Activated CD4-positive, alpha-beta memory T cell treated with anti-CD3 and anti-CD28 coated beads, Interleukin-2, amount 10 ng/mL, durations not matched to agents 7 days and 5 days (primary cell): Measurements from ENCODE around the gene ERG. TPM values are rescaled to one million over a fixed set of nuclear protein-coding genes. Genes with fewer than 3 reads are reported as not detected.

ENCODE experiments used
- CTCF ChIA-PET: fragments of 350-600 bp; sonication (Branson Sonifier 250); formaldehyde crosslinking; loops from one replicate; lab custom pipeline; 2021; ENCODE audit warnings: antibody characterized with exemption, inconsistent platforms; lab: Charles Lee
- POLR2A ChIA-PET: fragments of 350-600 bp; sonication (Branson Sonifier 250); formaldehyde crosslinking; loops from one replicate; lab custom pipeline; 2021; ENCODE audit warnings: antibody characterized with exemption; lab: Charles Lee
- DNase-seq: peaks from one replicate; pipeline ENCODE4 v3.0.0-alpha.2; 2020
- H3K27ac Mint-ChIP-seq: one replicate; pipeline ENCODE4 v1.8.0; 2021; ENCODE audit warnings: mild to moderate bottlenecking, mixed read lengths
- H3K27me3 Mint-ChIP-seq: one replicate; pipeline ENCODE4 v1.8.0; 2021; ENCODE audit warnings: mixed read lengths
- H3K36me3 Mint-ChIP-seq: one replicate; pipeline ENCODE4 v1.8.0; 2021; ENCODE audit warnings: low read depth, mixed read lengths
- H3K4me1 Mint-ChIP-seq: one replicate; pipeline ENCODE4 v1.8.0; 2021; ENCODE audit warnings: mixed read lengths
- H3K4me3 Mint-ChIP-seq: one replicate; pipeline ENCODE4 v1.8.0; 2021; ENCODE audit warnings: mild to moderate bottlenecking, mixed read lengths
- H3K9me3 Mint-ChIP-seq: one replicate; pipeline ENCODE4 v1.8.0; 2021; ENCODE audit warnings: mixed read lengths
- total RNA-seq, 2 experiments: library from RNA; stranded (reverse); gene quantifications; one replicate each; pipeline ENCODE4 v1.2.3, GENCODE V29; 2021

Gene ERG
- total RNA-seq, 2 experiments from 2014 or later = not detected

DNA sequence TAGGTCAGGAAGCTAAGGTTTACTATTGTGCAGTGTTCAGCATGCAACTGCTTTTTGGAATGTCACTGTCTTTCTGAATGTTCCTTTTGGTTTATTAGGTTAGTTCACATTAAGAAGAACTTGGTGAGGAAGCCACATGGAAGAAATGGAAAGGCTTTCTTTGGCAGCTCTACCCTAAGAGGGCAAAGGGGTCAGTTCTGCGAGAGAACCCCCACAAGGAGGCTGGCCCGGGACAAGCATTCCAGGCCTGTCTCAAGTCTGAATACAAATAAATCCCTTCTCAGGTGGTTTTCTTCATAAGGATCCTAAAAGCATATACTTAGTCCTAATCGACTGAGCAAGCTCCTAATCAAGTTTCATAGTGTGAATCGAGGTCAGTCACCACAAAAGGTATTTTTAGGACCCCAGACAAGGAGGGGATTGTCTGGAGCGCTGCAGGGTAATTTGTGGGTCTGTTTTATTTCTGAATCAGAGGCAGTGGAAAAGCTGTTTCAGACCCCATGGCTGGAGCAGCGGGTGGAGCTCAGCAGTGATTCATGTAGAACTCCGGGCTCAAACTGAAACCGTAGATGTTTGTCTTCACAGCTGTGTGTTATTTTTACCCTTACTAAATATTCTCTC, 63.3 kb downstream of the ERG start:
- ChIA-PET CTCF (no interaction called here), POLR2A (no interaction called here)
- no peaks in the 10 kb centered on the region for H3K27me3 Mint-ChIP-seq
- H3K9me3 Mint-ChIP-seq = no peaks in the 10 kb centered on the region
- no peaks in the 10 kb centered on the region for H3K36me3 Mint-ChIP-seq
- H3K27ac Mint-ChIP-seq = no peak overlapping the region
- no peaks in the 10 kb centered on the region for H3K4me1 Mint-ChIP-seq
- no peak for DNase-seq
- no peak overlapping the region for H3K4me3 Mint-ChIP-seq

DNA sequence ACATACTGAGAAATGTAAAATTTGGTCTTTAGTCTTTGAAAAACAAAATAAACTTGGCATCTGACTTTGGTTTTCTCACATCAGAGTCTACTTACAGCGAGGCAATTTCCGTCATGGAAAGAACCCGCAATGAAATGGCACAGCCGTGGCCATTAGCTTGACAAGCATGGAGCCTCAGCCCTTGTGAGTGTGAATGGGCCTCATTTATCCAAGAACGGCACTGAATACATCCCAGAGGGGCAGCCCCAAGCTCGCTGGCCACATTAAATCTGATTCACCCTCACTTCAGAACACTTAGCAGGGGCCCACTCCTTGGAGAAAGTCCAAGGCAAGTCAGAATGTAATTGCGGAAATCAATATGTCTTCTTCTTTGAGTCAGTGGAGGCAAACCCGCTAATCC, 64.8 kb downstream of the ERG start:
- DNase-seq = no peak
- POLR2A ChIA-PET = no interaction called here
- H3K27me3 Mint-ChIP-seq = no peaks in the 10 kb centered on the region
- CTCF ChIA-PET = no interaction called here
- H3K4me1 Mint-ChIP-seq = no peaks in the 10 kb centered on the region
- no peak overlapping the region for H3K4me3 Mint-ChIP-seq
- H3K9me3 Mint-ChIP-seq = no peaks in the 10 kb centered on the region
- no peak overlapping the region for H3K27ac Mint-ChIP-seq
- no peaks in the 10 kb centered on the region for H3K36me3 Mint-ChIP-seq

DNA sequence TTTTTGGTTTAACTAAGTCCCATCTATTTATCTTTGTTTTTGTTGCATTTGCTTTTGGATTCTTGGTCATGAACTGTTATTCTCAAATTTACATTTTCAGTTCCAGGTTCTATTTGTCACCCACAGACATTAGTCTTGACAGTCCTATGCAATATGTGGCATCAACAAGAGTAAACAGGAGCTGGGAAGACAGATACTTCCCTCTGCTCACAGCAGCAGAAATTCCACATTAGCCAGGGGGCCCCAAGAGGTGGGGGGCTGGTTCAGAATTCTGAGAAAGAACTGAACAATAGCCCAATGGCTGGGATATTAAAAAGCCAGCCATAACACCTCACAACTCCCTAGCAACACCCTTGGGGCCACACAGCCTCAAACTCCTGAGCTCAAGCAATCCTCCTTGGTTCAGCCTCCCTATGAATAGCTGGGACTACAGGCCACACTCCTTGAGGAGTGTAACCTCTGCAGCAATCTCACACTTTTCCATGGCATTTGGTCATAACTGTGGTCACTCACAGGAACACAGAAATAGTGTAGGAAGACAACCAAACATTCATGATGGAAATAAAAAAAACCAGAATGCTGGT, 67.8 kb downstream of the ERG start:
- ChIA-PET CTCF (no interaction called here), POLR2A (no interaction called here)
- H3K9me3 Mint-ChIP-seq = no peaks in the 10 kb centered on the region
- no peaks in the 10 kb centered on the region for H3K4me1 Mint-ChIP-seq
- H3K27ac Mint-ChIP-seq = no peak overlapping the region
- no peaks in the 10 kb centered on the region for H3K27me3 Mint-ChIP-seq
- no peak for DNase-seq
- no peaks in the 10 kb centered on the region for H3K36me3 Mint-ChIP-seq
- no peak overlapping the region for H3K4me3 Mint-ChIP-seq

DNA sequence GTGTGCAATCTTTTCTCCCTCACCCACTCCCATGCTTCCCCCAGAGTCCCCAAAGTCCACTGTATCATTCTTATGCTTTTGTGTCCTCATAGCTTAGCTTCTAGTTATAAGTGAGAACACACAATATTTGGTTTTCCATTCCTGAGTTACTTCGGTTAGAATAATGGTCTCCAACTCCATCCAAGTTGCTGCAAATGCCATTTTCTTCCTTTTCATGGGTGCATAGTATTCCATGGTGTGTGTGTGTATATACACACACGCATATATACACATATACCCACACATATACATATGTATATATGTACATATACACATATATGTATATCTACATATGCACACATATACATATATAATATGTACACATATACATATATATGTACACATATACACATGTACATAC, 69.3 kb downstream of the ERG start:
- H3K27ac Mint-ChIP-seq = no peak overlapping the region
- no peaks in the 10 kb centered on the region for H3K9me3 Mint-ChIP-seq
- no peaks in the 10 kb centered on the region for H3K36me3 Mint-ChIP-seq

DNA sequence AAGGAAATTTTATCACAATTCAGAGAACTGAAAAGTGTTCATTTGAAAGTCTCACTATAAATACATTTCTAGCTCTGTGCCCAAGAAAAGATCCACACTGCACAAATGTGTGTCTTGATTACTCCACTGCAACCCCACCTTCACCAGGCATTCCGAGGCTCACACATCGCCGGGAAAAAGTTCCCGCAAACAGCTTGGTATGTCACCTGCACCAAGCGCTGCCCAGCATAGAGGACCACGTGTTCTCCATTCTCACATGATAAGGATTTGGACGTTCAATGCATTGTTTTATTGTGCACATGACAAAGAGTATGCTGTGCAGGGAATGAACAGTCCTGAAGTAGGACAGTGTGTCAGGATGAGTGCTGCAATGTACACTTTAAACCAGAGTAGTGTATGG, 70.1 kb downstream of the ERG start:
- POLR2A ChIA-PET = no interaction called here
- no peak overlapping the region for H3K4me3 Mint-ChIP-seq
- no peak overlapping the region for H3K27ac Mint-ChIP-seq
- H3K4me1 Mint-ChIP-seq = no peaks in the 10 kb centered on the region
- no peaks in the 10 kb centered on the region for H3K9me3 Mint-ChIP-seq
- CTCF ChIA-PET = no interaction called here
- H3K27me3 Mint-ChIP-seq = no peaks in the 10 kb centered on the region
- no peak for DNase-seq
- H3K36me3 Mint-ChIP-seq = no peaks in the 10 kb centered on the region

More for the DNA sequence above, 69.3 kb downstream of the ERG start:
- H3K4me1 Mint-ChIP-seq = no peaks in the 10 kb centered on the region
- DNase-seq = no peak
- CTCF ChIA-PET = no interaction called here
- POLR2A ChIA-PET = no interaction called here
- H3K27me3 Mint-ChIP-seq = no peaks in the 10 kb centered on the region
- no peak overlapping the region for H3K4me3 Mint-ChIP-seq

DNA sequence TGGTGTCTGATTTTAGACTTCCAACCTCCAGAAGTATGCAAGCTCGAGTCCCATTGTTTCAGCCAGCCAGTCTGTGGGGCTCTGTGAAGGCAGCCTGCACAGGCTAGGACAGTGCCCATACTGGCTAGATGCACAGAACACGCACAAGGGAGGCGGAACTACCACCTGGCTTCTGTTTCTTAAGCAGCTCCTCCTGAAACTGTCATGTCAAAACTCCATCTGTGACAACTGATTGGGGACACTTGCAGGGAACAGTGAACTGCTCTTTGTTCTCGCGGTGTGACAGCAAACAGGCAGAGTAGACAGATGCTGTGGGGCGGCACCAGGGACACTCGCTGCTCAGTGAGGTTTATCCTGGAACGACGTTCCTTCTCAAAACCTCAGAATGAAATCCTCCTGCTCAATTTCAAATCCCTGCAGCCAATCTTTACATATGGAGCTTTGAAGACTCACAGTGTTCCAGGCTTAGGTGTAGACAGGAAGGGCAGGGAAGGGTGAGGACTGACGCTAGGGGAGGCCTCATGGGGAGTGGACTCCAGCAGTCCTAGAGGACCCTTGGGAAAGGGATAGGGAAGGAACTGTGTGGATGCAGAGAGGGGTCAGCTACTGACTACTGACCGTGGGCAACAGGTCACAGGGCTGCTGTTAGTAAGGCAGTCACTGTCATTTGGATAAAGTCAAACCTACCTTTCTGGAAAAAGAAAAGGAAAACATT, 73.8 kb downstream of the ERG start:
- H3K27ac Mint-ChIP-seq = no peak overlapping the region
- no peak overlapping the region for H3K4me3 Mint-ChIP-seq
- ChIA-PET CTCF (no interaction called here), POLR2A (no interaction called here)
- no peaks in the 10 kb centered on the region for H3K9me3 Mint-ChIP-seq
- no peak for DNase-seq
- H3K36me3 Mint-ChIP-seq = no peaks in the 10 kb centered on the region
- H3K27me3 Mint-ChIP-seq = no peaks in the 10 kb centered on the region
- no peaks in the 10 kb centered on the region for H3K4me1 Mint-ChIP-seq

DNA sequence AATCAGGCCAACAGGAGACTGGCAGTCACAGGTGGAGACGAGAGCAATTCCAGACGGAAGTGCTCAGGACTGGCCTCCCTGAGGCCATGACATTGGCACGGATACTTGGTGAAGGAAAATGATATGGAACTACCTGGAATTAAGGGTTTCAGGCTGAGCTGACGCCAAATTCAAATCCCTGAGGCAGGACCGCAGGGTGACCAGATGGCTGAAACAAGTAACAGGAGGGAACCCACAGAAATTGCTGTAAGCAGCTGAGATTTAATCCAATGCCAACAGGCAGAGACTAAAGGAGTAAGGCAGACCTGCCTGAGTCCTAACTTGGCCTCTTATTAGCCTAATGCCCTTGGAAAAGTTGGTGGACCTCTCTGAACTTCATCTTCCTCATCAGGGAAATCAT, 76.2 kb downstream of the ERG start:
- Mint-ChIP-seq H3K9me3 (no peaks in the 10 kb centered on the region), H3K27ac (no peak overlapping the region), H3K4me3 (no peak overlapping the region), H3K36me3 (no peaks in the 10 kb centered on the region), H3K27me3 (no peaks in the 10 kb centered on the region), H3K4me1 (no peaks in the 10 kb centered on the region)
- DNase-seq = no peak
- POLR2A ChIA-PET = no interaction called here
- CTCF ChIA-PET = no interaction called here

DNA sequence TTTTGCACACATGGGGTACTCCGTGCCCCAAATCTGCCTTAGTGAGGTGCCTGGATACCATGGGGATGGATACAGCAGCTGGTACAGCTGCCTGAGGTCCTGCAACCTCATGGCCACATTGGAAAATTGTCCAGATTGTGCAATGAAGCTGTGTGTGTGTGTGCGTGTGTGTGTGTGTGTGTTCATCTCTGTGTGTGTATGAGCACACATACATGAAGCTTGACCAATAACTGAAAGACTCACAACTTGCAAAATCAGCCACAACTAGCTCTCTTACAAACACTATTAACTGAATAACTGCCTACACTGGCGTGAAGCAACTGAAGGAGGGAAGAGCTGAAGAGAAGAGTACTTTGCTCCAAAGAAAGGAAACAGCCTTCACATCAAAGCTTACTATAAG, 78.1 kb downstream of the ERG start:
- Mint-ChIP-seq H3K36me3 (no peaks in the 10 kb centered on the region), H3K27me3 (no peaks in the 10 kb centered on the region), H3K27ac (no peak overlapping the region), H3K9me3 (no peaks in the 10 kb centered on the region), H3K4me3 (no peak overlapping the region), H3K4me1 (no peaks in the 10 kb centered on the region)
- ChIA-PET POLR2A (no interaction called here), CTCF (no interaction called here)
- DNase-seq = no peak

DNA sequence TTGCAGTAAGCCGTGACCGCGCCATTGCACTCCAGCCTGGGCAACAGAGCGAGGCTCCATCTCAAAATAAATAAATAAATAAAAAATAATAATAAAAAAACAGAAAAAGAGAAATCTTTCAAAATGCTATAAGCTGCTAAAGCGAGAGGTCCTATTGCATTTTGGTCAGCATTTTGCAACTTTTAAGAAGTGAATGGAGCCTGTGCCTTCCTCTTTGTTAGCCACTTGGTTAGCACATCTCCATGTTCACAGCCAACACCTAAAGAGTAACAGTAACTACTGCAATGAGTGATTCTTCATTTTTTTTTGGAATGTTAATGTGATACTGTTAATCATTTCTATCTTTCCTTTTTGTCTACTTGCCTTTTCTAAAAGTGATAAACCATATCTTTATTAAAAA, 80.6 kb downstream of the ERG start:
- CTCF ChIA-PET = no interaction called here
- POLR2A ChIA-PET = no interaction called here
- DNase-seq = no peak
- no peaks in the 10 kb centered on the region for H3K4me1 Mint-ChIP-seq
- H3K9me3 Mint-ChIP-seq = no peaks in the 10 kb centered on the region
- no peak overlapping the region for H3K4me3 Mint-ChIP-seq
- no peaks in the 10 kb centered on the region for H3K27me3 Mint-ChIP-seq
- no peaks in the 10 kb centered on the region for H3K36me3 Mint-ChIP-seq
- no peak overlapping the region for H3K27ac Mint-ChIP-seq

DNA sequence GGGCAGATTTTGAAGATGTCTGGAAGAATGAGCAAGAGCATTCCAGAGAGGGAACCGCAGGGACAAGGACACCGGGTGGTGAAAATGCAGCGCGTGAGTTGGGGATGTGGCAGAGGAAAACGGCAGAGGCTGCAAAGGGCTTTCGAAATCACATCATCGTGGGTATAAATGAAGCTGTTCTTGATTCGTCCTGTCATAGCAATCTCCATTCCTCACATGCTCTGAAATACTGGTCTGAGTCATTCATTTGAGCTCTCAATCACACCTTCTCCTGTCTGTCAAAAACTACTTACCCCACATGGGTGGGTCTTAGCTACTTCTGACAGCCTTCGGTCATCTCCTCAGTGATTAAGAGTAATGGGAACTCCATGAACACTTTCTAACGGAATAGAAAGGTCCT, 81.5 kb downstream of the ERG start:
- DNase-seq = no peak
- no peak overlapping the region for H3K27ac Mint-ChIP-seq
- H3K36me3 Mint-ChIP-seq = no peaks in the 10 kb centered on the region
- H3K27me3 Mint-ChIP-seq = no peaks in the 10 kb centered on the region
- no peaks in the 10 kb centered on the region for H3K4me1 Mint-ChIP-seq
- no peak overlapping the region for H3K4me3 Mint-ChIP-seq
- CTCF ChIA-PET = no interaction called here
- POLR2A ChIA-PET = no interaction called here
- no peaks in the 10 kb centered on the region for H3K9me3 Mint-ChIP-seq

DNA sequence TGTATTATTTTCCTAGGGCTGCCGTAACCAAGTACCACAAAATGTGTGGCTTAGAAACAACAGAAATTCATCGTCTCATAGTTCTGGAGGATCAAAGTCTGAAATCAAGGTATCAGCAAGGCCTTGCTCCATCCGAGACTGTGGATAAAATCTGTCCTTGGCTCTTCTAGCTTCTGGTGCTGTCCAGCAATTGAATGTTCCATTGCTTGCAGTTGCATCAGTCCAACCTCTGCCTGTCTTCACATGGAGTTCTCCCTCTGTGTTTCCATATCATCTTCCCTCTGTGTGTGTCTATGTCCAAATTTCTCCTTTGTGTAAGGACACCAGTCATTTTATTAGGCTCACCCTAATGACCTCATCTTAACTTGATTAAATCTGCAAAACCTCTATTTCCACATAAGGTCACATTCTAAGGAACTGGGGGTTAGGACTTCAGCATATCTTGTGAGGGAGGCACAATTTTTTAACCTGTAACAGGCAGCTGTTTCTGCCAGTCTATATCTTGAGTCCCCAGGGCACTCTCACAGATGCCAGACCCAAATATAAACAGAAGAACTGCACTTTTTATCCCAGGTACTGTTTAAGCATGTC, 84.2 kb downstream of the ERG start:
- Mint-ChIP-seq H3K27me3 (no peaks in the 10 kb centered on the region), H3K27ac (no peak overlapping the region), H3K4me1 (no peaks in the 10 kb centered on the region), H3K4me3 (no peak overlapping the region), H3K9me3 (no peaks in the 10 kb centered on the region), H3K36me3 (no peaks in the 10 kb centered on the region)
- no peak for DNase-seq
- ChIA-PET POLR2A (no interaction called here), CTCF (no interaction called here)

DNA sequence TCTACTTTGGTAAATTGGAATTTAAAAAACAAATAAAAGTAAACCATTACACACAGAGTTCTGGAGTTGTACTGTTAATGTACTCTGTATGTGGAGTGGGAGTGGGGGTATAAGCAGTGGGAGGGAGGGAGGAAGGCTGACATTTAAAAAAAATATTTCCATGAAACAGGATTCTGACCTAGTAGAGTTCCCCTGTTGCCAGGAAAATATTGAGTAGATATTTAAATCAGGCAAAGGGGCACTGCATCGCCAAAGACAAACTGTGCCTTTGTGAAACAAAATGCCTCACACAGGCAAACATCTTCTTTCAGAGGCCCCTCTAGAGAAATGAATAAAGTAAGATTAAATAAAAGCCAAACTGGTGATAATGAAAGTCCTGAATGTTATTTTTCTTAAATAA, 87.8 kb downstream of the ERG start:
- no peak for DNase-seq
- Mint-ChIP-seq H3K4me1 (no peaks in the 10 kb centered on the region), H3K9me3 (no peaks in the 10 kb centered on the region), H3K36me3 (no peaks in the 10 kb centered on the region), H3K27ac (no peak overlapping the region), H3K4me3 (no peak overlapping the region), H3K27me3 (no peaks in the 10 kb centered on the region)
- ChIA-PET CTCF (no interaction called here), POLR2A (no interaction called here)

DNA sequence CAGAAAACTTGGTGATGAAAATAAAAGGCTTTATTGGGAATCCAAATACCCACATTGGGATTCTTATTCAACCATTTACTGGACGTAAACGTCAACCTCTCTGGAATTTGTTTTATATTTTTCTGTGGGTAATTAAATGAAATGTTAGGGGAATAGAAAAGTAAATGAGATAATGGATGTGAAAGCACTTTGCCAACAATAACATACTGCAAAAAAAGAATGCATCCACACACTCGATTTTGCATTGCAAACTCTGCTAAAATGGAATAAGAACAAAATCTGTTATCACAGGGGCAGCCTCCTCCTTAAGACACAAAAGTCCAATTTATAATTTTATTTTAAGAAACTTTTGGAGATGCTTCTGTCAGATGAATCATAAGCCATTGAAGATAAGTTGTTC, 88.4 kb downstream of the ERG start:
- Mint-ChIP-seq H3K27ac (no peak overlapping the region), H3K36me3 (no peaks in the 10 kb centered on the region), H3K4me3 (no peak overlapping the region), H3K4me1 (no peaks in the 10 kb centered on the region), H3K9me3 (no peaks in the 10 kb centered on the region), H3K27me3 (no peaks in the 10 kb centered on the region)
- ChIA-PET POLR2A (no interaction called here), CTCF (no interaction called here)
- DNase-seq = no peak

DNA sequence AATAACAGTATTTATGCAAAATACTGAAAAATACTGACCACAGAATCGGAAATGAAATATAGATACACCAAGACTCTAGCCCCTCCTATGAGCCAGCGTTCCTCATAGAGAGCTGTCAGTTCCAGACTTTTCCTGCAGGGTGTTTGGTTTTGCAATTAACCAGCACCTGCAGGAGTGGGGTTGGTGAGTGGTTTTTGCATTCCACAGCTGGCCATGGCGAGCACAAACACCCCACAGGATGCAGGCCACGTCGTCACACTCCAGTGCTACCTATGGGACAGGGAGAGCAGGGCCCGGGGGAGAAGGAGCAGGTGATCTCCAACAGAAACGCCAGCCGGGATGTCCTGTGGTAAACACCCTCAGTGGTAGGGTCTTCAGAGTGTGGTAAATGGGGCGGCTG, 94.1 kb downstream of the ERG start:
- ChIA-PET CTCF (no interaction called here), POLR2A (no interaction called here)
- Mint-ChIP-seq H3K4me1 (no peaks in the 10 kb centered on the region), H3K4me3 (no peak overlapping the region), H3K27me3 (peaks cover 4% of the 10 kb centered on the region), H3K9me3 (no peaks in the 10 kb centered on the region), H3K27ac (no peak overlapping the region), H3K36me3 (no peaks in the 10 kb centered on the region)
- DNase-seq = no peak
